ENCODE results near the gene L1CAM. TPM values are rescaled to one million over a fixed set of nuclear protein-coding genes. Genes with fewer than 3 reads are reported as not detected.

The L1CAM gene
- total and polyA plus RNA-seq, 2 of the 8 experiments (the other 6 are each of a cell fraction or from before 2014, with no cell fraction given): 11.0 to 43.0 TPM

GRCh38 chrX:153932220-153932915 is 46.4 kb upstream of the L1CAM start:
- no peak overlapping the region for H2BK15ac ChIP-seq (ENCODE audit: low read length)
- H3K79me2 ChIP-seq (ENCODE audit: control insufficient read depth in 1 of 2, insufficient read depth in 2 of 2, low read length in 2 of 2): peaks cover 0 to 13% of the 10 kb centered on the region in 2 experiments; a peak in 2 of 4 replicates
- ChIA-PET POLR2A (ENCODE audit: partially characterized antibody) (interaction anchor here (18.9 kb wide), 1 partner anchor 8 kb away, joined by 231 read pairs; the partner anchor contains the start of gene ARHGAP4), CTCF (ENCODE audit: partially characterized antibody) (interaction anchor here (1.4 to 19.6 kb wide), 2 partner anchors 9 to 16 kb away, joined by 7 to 272 read pairs; partner anchors contain the start of gene RENBP)
- H3K4ac ChIP-seq (replicated peaks; ENCODE audit: insufficient read length, low read depth, low read length): no peak overlapping the region
- no peak overlapping the region for H3K23ac ChIP-seq (ENCODE audit: insufficient read length)
- H3K27ac ChIP-seq (ENCODE audit: low read depth, low read length): no peak overlapping the region
- DNase-seq (ENCODE audit: low read depth in 1 of 2, low spot score in 2 of 2) (no peak), FAIRE-seq (no peak)
- no peak overlapping the region for H2BK12ac ChIP-seq (ENCODE audit: low read depth, low read length)
- H3K9me3 ChIP-seq (ENCODE audit: insufficient read depth in 2 of 2, low read depth in 1 of 2, low read length in 1 of 2): no peaks in the 10 kb centered on the region
- peaks cover 0 to 10% (median 6%) of the 10 kb centered on the region in 4 experiments; a peak in 5 of 7 replicates for H3K4me1 ChIP-seq (replicated peaks in 1 of 4; ENCODE audit: control insufficient read depth in 3 of 4, insufficient read depth in 4 of 4, low read length in 3 of 4)
- H2BK120ac ChIP-seq (replicated peaks; ENCODE audit: low read depth, low read length): no peak overlapping the region
- no peak overlapping the region for H2AFZ ChIP-seq (ENCODE audit: low read length)
- H2BK20ac ChIP-seq (ENCODE audit: low read length): no peak overlapping the region
- H3K79me1 ChIP-seq (ENCODE audit: low read depth, low read length): no peaks in the 10 kb centered on the region
- no peak overlapping the region for H4K8ac ChIP-seq (ENCODE audit: extremely low read depth, insufficient read depth, low read length)
- no peak overlapping the region for H3K4me2 ChIP-seq (ENCODE audit: insufficient read depth in 1 of 2, low read depth in 2 of 2, low read length in 2 of 2)
- WGBS, 2 experiments (ENCODE audit: extremely low coverage in 1 of 2, insufficient coverage in 1 of 2, insufficient read length in 1 of 2, insufficient replicate concordance in 2 of 2, low coverage in 1 of 2, low lambda C conversion rate in 2 of 2, missing lambda C conversion rate in 1 of 2): 94% methylated on average over 11 of the region's 13 CpGs; no CpG with 5 or more reads in 1 of the 2 experiments
- no peak overlapping the region for H3K9ac ChIP-seq (replicated peaks in 1 of 4; ENCODE audit: extremely low read depth in 1 of 4, low read depth in 3 of 4, low read length in 3 of 4)
- no peak overlapping the region for H3K14ac ChIP-seq (ENCODE audit: insufficient read length)
- no peak overlapping the region for H4K5ac ChIP-seq (ENCODE audit: insufficient read length, low read depth, low read length)
- no peak overlapping the region for H2BK5ac ChIP-seq (ENCODE audit: low read depth, low read length)
- no peak overlapping the region for H2AK5ac ChIP-seq (ENCODE audit: low read depth, low read length)
- H3K18ac ChIP-seq (ENCODE audit: extremely low read depth, low read length): no peak overlapping the region
- H3K23me2 ChIP-seq (ENCODE audit: low read depth, low read length): peaks cover 8% of the 10 kb centered on the region; the same call in 1 of the 2 replicates
- peaks cover 0 to 3% of the 10 kb centered on the region in 2 experiments for H4K20me1 ChIP-seq (replicated peaks in 1 of 2; ENCODE audit: control insufficient read depth in 1 of 2, insufficient read depth in 2 of 2, low read length in 2 of 2)
- peaks cover 0 to 10% (median 4%) of the 10 kb centered on the region in 4 experiments; a peak in 2 of 8 replicates for H3K36me3 ChIP-seq (ENCODE audit: control insufficient read depth in 2 of 4, insufficient read depth in 4 of 4, low read length in 3 of 4)
- no peak overlapping the region for H4K91ac ChIP-seq (replicated peaks; ENCODE audit: insufficient read length, low read length)
- TF ChIP-seq ATF2 (IDR thresholded peaks at IDR 0.05; ENCODE audit: low read length): no peak
- H3K56ac ChIP-seq (replicated peaks; ENCODE audit: insufficient read length, low read depth, low read length): no peak overlapping the region
- no peak overlapping the region for H3K4me3 ChIP-seq (ENCODE audit: extremely low read depth in 1 of 4, insufficient read depth in 2 of 4, low read depth in 3 of 4, low read length in 4 of 4)
- H3K27me3 ChIP-seq (replicated peaks in 1 of 4; ENCODE audit: control insufficient read depth in 3 of 4, extremely low read depth in 1 of 4, insufficient read depth in 3 of 4, low read length in 3 of 4): no peaks in the 10 kb centered on the region
